Spinal cord (tissue), 10 donors: ENCODE data around the gene PDZD8. TPM values are rescaled to one million over a fixed set of nuclear protein-coding genes. Genes with fewer than 3 reads are reported as not detected.
"Not testable (repeated sequence)": the region's sequence is repeated elsewhere in the genome, so short reads cannot be mapped to it uniquely, and the experiment has no call there.

ENCODE experiments used
- DNase-seq, 6 donors: peaks; one replicate each; pipeline versions ENCODE4 v3.0.0 to v3.0.0-alpha.2; 2013 to 2015; ENCODE audit warnings: low spot score in 6 of 6, low read depth in 4 of 6
- H3K27ac ChIP-seq: one replicate; pipeline ENCODE4 v1.5.1; 2013; ENCODE audit warnings: low read depth, low read length, control low read depth
- H3K27me3 ChIP-seq: one replicate; pipeline ENCODE4 v1.6.1; 2013; ENCODE audit warnings: low read length; ENCODE audit not compliant: control insufficient read depth, insufficient read depth
- H3K36me3 ChIP-seq: one replicate; pipeline ENCODE4 v1.6.1; 2013; ENCODE audit warnings: low read length; ENCODE audit not compliant: control insufficient read depth, insufficient read depth
- H3K4me1 ChIP-seq: one replicate; pipeline ENCODE4 v1.6.1; 2013; ENCODE audit warnings: low read length; ENCODE audit not compliant: control insufficient read depth, insufficient read depth
- H3K4me3 ChIP-seq: one replicate; pipeline ENCODE4 v1.5.1; 2013; ENCODE audit warnings: low read depth, low read length, control low read depth
- H3K9me3 ChIP-seq: one replicate; pipeline ENCODE4 v1.6.1; 2013; ENCODE audit warnings: low read length; ENCODE audit not compliant: control insufficient read depth, insufficient read depth
- WGBS: methylation state at CpG from one replicate; pipeline ENCODE4 v1.1.5; 2013; ENCODE audit warnings: missing lambda C conversion rate; ENCODE audit not compliant: insufficient coverage; 5-methylcytosine and 5-hydroxymethylcytosine counted together
- polyA plus RNA-seq, 2 donors: library from polyadenylated mRNA; unstranded; fragments of 120-200 nt; gene quantifications; one replicate each; pipeline ENCODE4 v1.2.1, GENCODE V29; 2013; ENCODE audit not compliant: insufficient read length in 2 of 2
- total RNA-seq, 2 donors: library from RNA; depleted of rRNA in 1 of 2; stranded (reverse); fragments of 120-200 nt in 1 of 2; fragments of >200 nt in 1 of 2; gene quantifications; one replicate each; pipeline versions ENCODE4 v1.2.3 to v1.2.4, GENCODE V29; 2013 to 2014
- donor health status: healthy.

The PDZD8 gene
- total and polyA plus RNA-seq, 4 donors: 25.2 to 43.6 (median 35.6) TPM

DNA sequence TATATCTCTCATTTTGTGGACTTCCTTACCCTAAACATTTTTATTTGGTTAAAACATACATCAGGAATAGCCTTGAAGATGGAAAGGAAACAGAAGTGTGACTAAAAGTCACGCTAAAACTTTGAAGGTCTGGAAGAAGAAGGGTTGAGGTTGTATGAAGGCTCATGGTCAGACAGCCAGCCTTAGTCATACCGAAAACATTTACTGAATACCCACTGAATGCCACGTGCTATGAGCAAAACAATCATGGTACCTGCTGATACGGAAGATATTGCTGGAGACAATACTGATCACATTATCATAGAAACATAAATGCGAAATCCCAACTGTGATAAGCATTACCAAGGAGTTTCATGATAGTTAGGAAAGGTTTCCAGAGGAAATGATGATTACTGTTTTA is 64.0 kb downstream of the PDZD8 start:
- Histone ChIP-seq H3K27me3 (no peaks in the 10 kb centered on the region), H3K36me3 (no peaks in the 10 kb centered on the region), H3K27ac (no peak overlapping the region), H3K4me3 (no peak overlapping the region), H3K4me1 (no peaks in the 10 kb centered on the region), H3K9me3 (no peaks in the 10 kb centered on the region)
- 96% methylated on average over 4 of the region's 5 CpGs for WGBS
- DNase-seq: no peak

DNA sequence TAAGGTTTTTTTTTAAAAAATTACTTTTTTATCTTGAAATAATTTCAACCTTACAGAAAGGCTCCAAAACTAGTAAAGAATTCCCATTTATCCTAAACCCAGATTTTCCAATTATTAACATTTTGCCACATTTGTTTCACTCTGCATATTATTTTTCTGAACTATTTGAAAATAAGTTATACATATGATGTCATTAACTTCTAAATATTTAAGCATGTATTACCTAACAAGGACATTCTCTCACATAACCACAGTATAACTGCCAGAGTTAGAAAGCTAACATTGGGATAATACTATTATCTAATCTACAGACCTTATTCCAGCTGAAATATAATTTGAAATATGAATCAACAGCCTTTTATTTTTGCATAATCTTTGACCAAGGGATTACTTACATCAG is 68.6 kb downstream of the PDZD8 start:
- Histone ChIP-seq H3K36me3 (no peaks in the 10 kb centered on the region), H3K9me3 (no peaks in the 10 kb centered on the region), H3K27ac (no peak overlapping the region), H3K4me3 (no peak overlapping the region), H3K4me1 (no peaks in the 10 kb centered on the region), H3K27me3 (no peaks in the 10 kb centered on the region)
- DNase-seq: no peak

DNA sequence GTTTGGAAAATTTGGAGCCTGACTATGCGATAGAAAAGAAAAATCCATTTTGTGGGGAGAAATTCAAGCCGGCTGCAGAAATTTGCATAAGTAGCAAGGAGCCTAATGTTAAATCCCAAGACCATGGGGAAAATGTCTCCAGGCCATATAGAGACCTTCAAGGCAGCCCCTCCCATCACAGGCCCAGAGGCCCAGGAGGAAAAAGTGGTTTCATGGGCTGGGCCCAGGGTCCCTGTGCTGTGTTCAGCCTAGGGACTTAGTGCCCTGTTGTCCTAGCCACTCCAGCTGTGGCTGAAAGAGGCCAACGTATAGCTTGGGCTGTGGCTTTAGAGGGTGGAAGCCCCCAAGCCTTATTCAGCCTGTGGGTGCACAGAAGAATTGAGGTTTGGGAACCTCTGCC is 71.8 kb downstream of the PDZD8 start:
- H3K36me3 ChIP-seq, DNase-seq, H3K27ac ChIP-seq, H3K9me3 ChIP-seq, H3K4me1 ChIP-seq, H3K4me3 ChIP-seq, H3K27me3 ChIP-seq: not testable (repeated sequence)
- WGBS: 100% methylated on average over 2 of the region's 3 CpGs

DNA sequence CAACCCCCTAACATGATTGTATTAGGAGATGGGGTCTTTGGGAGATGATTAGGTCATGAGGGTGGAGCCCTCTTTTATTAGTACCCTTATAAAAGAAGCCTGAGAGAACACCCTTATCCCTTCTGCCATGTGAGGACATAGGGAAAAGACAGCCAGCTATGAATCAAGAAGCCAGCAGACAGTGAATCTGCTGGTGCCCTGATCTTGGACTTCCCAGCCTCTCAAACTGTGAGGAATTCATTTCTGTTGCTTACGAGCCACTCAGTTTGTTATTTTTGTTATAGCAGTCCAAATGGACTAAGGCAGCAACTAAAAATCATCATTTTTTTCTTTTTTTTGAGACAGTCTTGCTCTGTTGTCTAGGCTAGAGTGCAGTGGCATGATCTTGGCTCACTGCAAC is 74.6 kb downstream of the PDZD8 start:
- Histone ChIP-seq H3K36me3 (no peaks in the 10 kb centered on the region), H3K4me1 (no peaks in the 10 kb centered on the region), H3K27me3 (no peaks in the 10 kb centered on the region), H3K9me3 (peaks cover 5% of the 10 kb centered on the region), H3K27ac (no peak overlapping the region), H3K4me3 (no peak overlapping the region)
- WGBS: no CpG with 5 or more reads among the region's 1 CpG
- no peak for DNase-seq

DNA sequence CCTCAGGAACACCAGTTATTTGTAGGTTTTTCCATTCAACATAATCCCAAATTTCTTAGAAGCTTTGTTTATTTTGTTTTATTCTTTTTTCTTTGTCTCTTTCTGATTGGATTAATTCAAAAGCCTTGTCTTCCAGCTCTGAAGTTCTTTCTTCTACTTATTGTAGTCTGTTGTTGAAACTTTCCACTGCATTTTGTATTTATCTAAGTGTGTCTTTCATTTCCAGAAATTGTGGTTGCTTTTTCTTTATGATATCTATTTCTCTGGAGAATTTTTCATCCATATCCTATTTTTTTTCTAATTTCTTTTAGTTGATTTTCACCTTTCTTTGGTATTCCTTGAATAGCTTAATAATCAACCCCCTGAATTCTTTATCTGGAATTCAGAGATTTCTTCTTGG is 75.8 kb downstream of the PDZD8 start:
- H3K27ac ChIP-seq: no peak overlapping the region
- H3K4me1 ChIP-seq: no peaks in the 10 kb centered on the region
- DNase-seq: no peak
- no peaks in the 10 kb centered on the region for H3K36me3 ChIP-seq
- no peak overlapping the region for H3K4me3 ChIP-seq
- no peaks in the 10 kb centered on the region for H3K27me3 ChIP-seq
- peaks cover 5% of the 10 kb centered on the region for H3K9me3 ChIP-seq

DNA sequence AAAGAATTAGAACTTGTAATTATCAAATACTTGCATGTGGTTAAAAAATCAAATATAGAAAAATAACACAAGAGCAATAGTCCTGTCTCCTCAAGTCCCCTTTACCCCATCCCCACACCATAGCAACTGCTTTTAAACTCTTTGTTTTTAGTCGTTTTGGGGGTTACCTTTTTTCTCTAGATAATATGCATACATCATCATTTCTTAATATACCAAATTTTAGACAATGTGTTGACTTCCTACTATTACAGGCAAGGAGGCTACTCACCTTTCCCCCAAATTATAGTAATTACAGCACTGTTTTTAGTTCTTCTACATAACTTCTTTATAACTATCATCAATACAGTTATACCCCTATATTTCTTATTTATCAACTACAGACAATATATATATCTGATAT is 77.0 kb downstream of the PDZD8 start:
- Histone ChIP-seq H3K27ac (no peak overlapping the region), H3K9me3 (peaks cover 5% of the 10 kb centered on the region), H3K27me3 (no peaks in the 10 kb centered on the region), H3K4me3 (no peak overlapping the region), H3K36me3 (no peaks in the 10 kb centered on the region), H3K4me1 (no peaks in the 10 kb centered on the region)
- no peak for DNase-seq
- no CpG with 5 or more reads among the region's 1 CpG for WGBS

DNA sequence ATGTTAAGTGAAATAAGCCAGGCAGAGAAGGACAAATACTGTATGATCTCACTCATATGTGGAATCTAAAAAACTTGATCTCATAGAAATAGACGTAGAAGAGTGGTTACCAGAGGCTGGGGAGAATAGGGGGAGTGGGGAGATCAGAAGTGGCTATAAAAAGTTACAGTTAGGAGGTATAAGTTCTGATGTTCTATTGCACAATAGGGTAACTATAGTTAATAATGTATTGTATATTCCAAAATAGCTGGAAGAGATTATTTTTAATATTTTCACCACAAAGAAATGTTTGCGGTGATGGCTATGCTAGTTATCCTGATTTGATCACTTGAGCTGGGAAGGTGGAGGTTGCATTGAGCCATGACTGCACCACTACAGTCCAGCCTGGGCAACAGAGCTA is 80.5 kb downstream of the PDZD8 start:
- no peak for DNase-seq
- H3K27ac ChIP-seq: no peak overlapping the region
- no peaks in the 10 kb centered on the region for H3K4me1 ChIP-seq
- peaks cover 3% of the 10 kb centered on the region for H3K9me3 ChIP-seq
- no peaks in the 10 kb centered on the region for H3K36me3 ChIP-seq
- H3K27me3 ChIP-seq: no peaks in the 10 kb centered on the region
- 100% methylated on average over 1 of the region's 2 CpGs for WGBS
- H3K4me3 ChIP-seq: no peak overlapping the region

DNA sequence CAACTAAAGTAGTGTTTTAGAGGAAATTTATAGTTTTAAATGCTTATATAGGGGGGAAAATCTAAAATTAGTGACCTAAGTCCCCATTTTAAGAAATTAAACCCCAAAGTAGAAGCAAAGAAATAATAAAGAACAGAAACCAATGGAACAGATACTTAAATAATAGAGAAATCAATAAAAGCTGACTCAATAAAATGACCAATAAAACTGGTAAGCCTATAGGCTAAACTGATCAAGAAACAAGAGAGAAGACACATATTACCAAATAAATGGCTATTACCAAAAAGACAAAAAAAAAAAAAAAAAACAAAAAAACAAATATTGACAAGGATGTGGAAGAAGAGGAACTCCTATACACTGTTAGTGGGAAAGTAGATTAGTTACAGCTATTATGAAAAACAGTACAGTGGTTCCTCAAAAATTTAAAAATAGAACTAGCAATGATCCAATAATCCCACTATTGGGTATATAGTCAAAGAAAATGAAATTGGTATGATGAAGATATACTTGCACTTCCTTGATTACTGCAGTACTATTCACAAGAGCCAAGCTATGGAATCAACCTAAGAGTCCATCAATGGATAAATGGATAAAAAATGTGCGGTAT is 81.1 kb downstream of the PDZD8 start:
- DNase-seq: no peak
- WGBS: no CpG with 5 or more reads among the region's 1 CpG
- no peak overlapping the region for H3K4me3 ChIP-seq
- no peaks in the 10 kb centered on the region for H3K9me3 ChIP-seq
- no peaks in the 10 kb centered on the region for H3K36me3 ChIP-seq
- no peaks in the 10 kb centered on the region for H3K4me1 ChIP-seq
- no peaks in the 10 kb centered on the region for H3K27me3 ChIP-seq
- H3K27ac ChIP-seq: no peak overlapping the region

DNA sequence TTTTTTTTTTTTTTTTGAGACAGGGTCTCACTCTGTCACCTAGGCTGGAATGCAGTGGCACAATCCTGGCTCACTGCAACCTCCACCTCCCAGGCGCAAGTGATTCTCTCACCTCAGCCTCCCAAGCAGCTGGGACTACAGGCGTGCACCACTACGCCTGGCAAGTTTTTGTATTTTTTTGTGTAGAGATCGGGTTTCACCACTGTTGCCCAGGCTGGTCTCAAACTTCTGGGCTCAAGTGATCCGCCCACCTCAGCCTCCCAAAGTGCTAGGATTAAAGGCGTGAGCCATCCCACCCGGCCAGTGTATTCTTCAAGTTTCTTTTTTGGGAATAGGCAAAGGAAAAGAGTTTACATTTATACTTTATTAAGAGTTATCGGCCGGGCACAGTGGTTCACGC is 84.4 kb downstream of the PDZD8 start:
- not testable (repeated sequence) for H3K9me3 ChIP-seq

DNA sequence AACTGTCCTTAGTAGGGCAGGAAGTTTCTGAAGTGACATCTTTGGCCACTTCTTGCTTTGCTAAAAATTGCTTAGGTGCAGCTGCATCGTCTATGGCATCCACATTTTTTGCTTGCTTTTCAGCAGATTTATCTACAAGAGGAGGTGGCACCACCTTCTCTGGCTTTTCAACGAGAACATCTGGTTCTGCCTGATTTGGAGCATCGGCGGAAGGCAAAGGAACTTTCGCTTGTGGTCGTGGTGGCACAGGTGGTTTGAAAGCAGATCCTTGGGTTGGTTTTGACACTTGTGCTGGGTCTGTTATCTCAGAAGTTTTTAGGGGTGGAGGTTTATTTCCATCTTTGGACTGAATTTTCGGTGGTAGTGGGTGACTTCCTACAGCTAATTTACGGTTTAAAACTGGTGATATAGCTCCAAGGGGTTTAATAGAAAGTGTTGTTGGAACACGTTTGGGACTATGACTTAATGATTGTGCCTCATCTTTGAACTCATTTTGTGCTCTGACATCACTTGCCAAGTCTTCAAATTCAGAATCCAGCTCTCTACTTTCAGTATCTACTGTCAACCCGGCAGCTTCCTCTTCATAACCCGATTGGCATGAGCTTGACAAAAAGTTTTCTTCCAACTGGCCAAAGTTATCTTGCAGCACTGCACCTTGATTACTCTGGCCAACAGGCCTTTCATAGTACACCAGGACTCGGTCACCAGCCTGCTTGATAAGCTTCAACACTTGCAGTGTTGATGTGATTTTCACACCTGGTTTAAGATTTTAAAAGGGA is 90.3 kb downstream of the PDZD8 start:
- Histone ChIP-seq H3K4me1 (no peaks in the 10 kb centered on the region), H3K9me3 (no peaks in the 10 kb centered on the region), H3K27ac (no peak overlapping the region), H3K4me3 (no peak overlapping the region), H3K27me3 (no peaks in the 10 kb centered on the region), H3K36me3 (no peaks in the 10 kb centered on the region)
- DNase-seq: no peak
- 97% methylated on average over 9 of the region's 12 CpGs for WGBS

More for the DNA sequence above, 84.4 kb downstream of the PDZD8 start:
- WGBS: 100% methylated on average over 3 of the region's 10 CpGs
- not testable (repeated sequence) for H3K4me3 ChIP-seq, DNase-seq, H3K4me1 ChIP-seq, H3K27ac ChIP-seq, H3K27me3 ChIP-seq, H3K36me3 ChIP-seq
